GM21515 (cell line): ENCODE data around the gene KDELR1.

Experiments used
- ATAC-seq: cut with Tn5 transposase; IDR thresholded peaks from one replicate; pipeline ENCODE4 v1.9.1; 2021; ENCODE audit not compliant: unreplicated experiment

The KDELR1 gene

DNA sequence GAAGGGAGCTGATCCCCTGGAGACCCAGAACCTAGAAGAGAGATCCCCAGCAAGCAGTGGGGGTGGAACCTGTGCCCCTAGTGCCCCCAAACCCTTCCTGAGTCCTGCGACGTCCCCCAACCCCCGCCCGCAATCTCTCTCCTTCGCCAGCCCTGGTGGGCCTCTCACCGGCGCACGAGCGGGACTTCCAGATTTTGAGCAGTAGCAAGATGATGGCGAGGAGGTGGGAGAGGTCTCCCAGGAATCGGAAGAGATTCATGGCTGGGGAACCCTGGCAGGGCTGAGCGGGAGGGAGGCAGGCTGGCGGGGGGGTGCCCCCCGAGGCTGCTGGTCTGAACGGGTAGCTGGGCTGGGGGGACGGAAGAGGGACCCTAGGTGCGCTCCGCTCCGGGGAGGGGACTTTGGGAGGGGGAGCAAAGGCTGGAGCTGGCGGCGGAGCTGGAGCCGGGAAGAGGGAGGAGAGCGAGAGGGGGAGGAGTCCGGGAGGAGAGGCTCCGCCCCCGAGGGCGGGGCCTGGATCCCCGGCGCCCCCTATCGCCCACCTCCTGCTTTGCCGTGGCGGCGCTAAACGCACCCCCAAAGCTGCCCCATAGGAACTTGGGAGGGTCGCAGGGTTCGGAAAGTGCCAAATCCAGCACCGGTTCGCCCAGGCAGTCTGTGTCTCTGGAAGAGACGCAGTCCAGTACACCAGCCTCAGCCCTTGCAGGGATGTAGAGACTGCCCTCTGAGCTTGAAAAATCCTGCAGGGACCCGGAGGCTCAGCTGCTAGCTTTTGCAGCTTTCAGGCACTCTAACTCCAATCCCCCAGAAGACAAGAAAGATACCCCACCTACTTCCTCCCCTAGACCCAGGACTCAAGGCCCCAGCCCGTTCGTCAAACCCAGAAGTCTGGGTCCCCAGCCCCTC lies at the start of gene KDELR1:
TSS of gene KDELR1 (minus strand) at position 452 of the 906 bp plus-strand sequence. CDS start at position 259, 193 bp downstream.
- no peak for ATAC-seq

- no peak for ATAC-seq
Observed at GRCh38 chr19:48436586-48436985, 45.2 kb upstream of the KDELR1 start.

DNA sequence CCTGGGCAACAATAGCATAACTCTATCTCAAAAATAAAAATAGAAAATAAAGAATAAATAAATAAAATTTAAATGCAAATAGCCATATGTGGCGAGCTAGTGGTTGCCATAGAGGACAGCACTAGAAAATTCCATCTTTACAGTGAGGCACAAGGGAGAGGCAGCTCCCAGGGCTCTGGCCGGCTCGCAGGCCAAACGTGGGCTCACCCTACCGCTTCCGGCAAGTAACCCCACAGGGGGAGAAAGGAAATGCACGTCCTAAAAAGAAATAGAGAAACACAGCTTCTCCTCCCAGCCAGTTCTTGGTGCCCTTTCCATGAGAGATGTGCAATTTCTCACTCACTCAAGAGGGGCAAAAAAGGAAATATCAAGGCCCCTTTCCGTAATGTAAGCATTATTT lies 42.0 kb upstream of the KDELR1 start:
- no peak for ATAC-seq

- no peak for ATAC-seq
Observed at GRCh38 chr19:48428670-48429069, 37.3 kb upstream of the KDELR1 start.

DNA sequence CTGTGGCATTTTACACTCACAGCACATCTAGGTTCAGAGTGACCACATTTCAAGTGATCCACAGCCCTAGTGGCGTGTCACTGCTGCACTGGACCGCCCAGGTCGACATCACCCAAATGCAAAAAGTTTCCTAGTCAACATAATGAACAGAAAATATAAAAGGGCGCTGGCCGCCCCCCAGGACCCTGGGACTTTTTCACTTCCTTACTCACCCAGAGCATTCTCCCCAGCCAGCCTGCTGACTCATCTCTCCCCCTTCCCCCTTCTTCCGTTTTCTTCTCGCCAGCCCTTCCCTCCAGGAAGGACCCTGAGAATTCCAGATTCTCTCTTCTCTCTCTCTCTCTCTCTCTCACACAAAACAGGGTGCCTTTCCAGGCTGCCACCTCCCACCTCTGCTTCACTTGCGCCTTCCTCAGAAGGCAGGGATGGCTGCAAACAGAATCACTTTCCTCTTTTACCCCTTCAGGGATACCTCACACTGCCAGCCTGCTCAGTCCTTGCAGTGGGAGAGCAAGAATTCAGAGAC lies 33.4 kb upstream of the KDELR1 start:
- no peak for ATAC-seq

DNA sequence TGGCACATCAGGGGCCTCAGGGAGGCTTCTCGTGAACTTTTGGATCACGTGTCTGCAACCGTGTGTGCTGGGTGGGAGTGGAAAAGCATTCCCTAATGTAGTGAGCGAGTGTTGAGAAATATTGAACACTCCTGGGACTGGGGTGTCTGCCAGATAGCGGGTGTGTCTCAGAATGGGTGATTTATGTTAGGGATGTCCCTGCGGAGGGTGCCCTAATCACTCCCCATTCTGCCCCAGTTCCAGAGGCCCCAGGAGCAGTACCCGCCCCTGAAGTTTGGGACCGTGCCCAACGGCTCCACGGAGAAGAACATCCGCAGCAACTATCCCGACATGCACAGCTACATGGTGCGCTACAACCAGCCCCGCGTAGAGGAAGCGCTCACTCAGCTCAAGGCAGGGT lies 30.2 kb upstream of the KDELR1 start:
- no peak for ATAC-seq

DNA sequence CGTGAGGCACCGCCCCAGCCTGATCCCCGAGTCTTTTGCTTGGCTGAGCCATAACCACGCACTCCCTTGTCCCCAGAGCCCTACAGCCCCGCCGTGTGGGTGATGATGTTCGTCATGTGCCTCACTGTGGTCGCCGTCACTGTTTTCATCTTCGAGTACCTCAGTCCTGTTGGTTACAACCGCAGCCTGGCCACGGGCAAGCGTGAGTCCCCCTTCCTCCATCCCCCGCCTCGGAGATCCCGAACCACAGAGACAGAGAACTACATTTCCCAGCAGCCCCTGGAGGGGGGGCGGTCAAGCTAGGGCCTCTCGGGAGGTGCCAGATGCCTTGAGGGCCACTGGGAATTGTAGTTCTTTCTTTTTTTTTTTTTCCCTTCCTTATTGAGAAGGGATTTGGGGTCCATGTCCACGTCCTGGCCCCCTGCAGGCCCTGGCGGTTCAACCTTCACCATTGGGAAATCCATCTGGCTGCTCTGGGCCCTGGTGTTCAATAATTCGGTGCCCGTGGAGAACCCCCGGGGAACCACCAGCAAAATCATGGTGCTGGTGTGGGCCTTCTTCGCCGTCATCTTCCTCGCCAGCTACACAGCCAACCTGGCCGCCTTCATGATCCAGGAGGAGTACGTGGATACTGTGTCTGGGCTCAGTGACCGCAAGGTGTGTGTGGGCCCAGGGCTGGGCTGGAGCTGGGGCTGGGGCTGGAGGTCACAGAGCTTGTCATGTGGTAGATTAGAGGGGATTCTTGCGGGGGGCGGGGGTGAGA lies 28.0 kb upstream of the KDELR1 start:
- peak; percentile 70 for ATAC-seq

- no peak for ATAC-seq
Observed at GRCh38 chr19:48418317-48419064, 27.1 kb upstream of the KDELR1 start.

DNA sequence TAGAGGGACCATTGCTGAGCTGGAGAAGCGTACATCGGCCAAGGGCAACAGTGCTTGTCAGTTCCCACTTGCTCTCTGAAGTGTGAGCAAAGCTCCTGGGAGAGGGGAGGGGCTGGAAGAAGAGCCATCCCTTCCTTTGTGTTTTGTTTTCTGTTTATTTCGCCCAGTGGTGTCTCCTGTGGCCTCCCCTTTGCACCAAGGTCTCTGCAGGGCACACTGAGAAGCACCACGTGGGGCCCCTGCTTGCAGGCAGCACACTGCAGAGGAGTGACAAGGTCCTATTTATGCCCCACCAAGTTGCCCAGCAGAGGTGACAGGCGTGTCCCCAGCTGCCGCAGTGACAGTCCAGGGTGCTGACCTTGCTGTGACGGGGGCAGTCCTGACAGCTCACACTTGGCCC lies 26.1 kb upstream of the KDELR1 start:
- no peak for ATAC-seq

GRCh38 chr19:48415806-48416221 lies 24.5 kb upstream of the KDELR1 start:
- ATAC-seq, result no peak

GRCh38 chr19:48415395-48415794 lies 24.0 kb upstream of the KDELR1 start:
- ATAC-seq, result no peak

- no peak for ATAC-seq
Observed at GRCh38 chr19:48413879-48414587, 22.7 kb upstream of the KDELR1 start.

DNA sequence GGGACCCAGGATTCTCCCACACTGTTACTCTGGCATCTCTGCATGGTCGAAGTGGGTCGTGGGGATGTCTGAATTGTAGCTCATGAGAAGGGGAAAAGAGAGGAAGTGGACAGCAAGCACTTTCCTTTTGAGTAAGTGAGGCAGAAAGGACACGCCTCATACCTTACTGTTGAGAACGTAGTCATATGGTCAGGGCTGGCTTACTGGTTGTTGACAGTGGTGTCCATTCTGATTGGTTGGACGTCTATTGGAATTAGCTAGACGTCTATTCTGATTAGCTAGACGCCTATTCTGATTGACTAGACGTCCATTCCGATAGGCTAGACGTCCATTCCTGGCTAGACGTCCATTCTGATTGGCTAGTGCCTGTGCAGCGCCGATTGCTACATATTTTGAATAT lies 14.5 kb upstream of the KDELR1 start:
- no peak for ATAC-seq

- ATAC-seq, result no peak
Observed at GRCh38 chr19:48405010-48405659, 13.8 kb upstream of the KDELR1 start.

DNA sequence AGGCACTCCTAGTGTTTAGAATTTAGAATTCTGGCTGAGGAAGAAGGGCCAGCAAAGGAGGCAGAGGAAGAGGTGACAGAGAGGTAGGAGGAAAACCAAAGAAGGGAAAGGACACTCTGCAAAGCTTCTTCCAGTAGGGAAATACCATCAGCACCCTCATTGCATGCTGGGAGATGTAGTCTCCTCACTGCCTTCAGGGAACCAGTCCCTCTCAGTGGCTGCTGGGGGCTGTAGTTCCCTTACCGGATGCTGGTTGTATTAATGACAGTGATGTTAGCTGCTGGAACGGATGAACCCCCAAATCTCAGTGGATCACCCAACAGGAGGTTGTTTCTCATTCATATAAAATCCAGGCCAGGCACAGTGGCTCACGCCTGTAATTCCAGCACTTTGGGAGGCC lies 12.3 kb upstream of the KDELR1 start:
- no peak for ATAC-seq

DNA sequence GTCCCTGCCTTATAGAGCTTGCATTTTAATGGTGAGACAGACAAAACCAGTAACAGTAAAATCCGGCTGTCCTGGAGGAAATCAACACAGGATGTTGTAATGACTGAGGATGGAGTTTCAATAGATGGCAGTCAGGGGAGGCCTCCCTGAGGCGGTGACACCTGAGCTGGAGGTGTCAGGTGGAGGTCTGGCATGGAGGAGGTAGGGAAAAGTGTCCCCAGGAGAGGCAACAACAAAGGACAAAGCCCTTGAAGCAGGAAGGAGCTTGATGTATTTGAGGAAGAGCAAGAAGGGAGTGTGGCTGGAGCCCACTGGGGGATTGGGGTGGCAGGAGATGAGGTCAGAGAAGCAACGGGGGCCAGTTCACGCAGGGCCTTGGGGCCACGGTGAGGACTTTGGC lies 9.9 kb upstream of the KDELR1 start:
- ATAC-seq, result no peak

DNA sequence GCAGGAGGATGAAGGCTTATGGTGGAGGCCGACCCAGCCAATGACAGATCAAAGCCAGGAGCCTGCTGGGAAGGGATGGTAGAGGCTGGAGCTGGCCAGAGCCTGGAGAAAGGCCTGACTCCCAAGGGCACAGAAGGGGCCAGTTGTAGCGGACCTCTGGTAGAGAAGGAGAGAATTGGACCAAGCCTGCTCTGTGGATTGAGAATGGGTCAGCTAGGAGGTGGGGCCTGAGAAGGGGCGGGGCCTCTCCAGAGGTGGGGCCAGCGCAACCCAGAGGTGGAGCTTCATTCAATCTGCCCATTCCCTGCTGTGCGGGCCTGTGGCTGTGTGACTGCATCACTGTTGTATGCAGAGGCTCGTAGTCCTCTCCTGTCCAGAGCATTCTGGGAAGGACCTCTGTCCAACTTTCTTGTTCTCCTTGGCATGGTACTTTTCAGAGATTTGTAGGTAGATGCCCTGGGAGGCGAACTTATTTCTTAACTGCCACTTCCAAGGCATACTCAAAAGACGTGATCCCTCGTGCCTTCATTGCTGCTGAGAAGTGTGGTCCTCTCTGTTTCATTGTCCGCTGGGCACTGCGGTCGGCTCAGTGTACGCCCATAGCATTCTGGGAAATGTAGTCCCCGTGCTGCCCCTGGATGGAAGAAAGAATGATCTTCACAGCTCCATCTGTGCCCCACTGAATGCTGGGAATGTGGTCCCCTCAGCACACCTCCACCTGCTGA lies 8.8 kb upstream of the KDELR1 start:
- no peak for ATAC-seq

GRCh38 chr19:48398375-48399235 lies 7.3 kb upstream of the KDELR1 start:
- ATAC-seq, result no peak

GRCh38 chr19:48398102-48398374 lies 6.7 kb upstream of the KDELR1 start:
- ATAC-seq, result no peak
